Measurements from ENCODE around the gene BICC1.

DNA sequence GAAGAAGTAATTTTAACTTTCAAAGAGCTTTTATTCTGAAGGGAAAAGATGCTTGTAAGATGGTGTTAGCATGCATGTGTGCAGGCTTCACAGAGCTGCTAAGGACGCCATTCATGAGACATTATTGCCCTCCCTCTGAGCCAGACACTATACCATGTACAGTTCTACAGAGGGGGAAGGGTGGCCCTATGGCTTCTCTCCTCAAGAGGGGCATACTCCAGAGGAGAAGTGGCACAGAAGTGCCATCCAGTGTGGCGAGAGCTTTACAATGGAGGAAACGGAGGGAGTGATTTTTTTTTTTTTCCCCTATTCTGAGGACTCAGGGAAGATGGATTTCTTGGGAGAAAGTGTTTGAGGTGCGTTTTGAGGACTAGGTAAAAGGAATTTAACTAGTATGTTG is 119.5 kb downstream of the BICC1 start:
- TF ChIP-seq, protein P1, sequence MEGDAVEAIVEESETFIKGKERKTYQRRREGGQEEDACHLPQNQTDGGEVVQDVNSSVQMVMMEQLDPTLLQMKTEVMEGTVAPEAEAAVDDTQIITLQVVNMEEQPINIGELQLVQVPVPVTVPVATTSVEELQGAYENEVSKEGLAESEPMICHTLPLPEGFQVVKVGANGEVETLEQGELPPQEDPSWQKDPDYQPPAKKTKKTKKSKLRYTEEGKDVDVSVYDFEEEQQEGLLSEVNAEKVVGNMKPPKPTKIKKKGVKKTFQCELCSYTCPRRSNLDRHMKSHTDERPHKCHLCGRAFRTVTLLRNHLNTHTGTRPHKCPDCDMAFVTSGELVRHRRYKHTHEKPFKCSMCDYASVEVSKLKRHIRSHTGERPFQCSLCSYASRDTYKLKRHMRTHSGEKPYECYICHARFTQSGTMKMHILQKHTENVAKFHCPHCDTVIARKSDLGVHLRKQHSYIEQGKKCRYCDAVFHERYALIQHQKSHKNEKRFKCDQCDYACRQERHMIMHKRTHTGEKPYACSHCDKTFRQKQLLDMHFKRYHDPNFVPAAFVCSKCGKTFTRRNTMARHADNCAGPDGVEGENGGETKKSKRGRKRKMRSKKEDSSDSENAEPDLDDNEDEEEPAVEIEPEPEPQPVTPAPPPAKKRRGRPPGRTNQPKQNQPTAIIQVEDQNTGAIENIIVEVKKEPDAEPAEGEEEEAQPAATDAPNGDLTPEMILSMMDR (IDR thresholded peaks at IDR 0.05; ENCODE audit: control extremely low read depth in 1 of 3, insufficient read depth in 1 of 3, low read depth in 1 of 3, low read length in 3 of 3): no peak
- no peak for TF ChIP-seq MAFK (IDR thresholded peaks at IDR 0.05; ENCODE audit: low read depth, low read length)
- TF ChIP-seq GTF2F1 (IDR thresholded peaks at IDR 0.05; ENCODE audit: borderline replicate concordance, low read depth, low read length): no peak
- no peak for TF ChIP-seq EGR1 (IDR thresholded peaks at IDR 0.05; ENCODE audit: borderline replicate concordance, low read depth, low read length)
